GM23338 (cell line): ENCODE data around the gene MYO1G. TPM values are rescaled to one million over a fixed set of nuclear protein-coding genes. Genes with fewer than 3 reads are reported as not detected.

Experiments
- ATAC-seq: fragments of 200-7000 bp; cut with Tn5 transposase; 3 replicates; pipeline ENCODE4 v1.9.1; 2020
- DNase-seq: peaks from one replicate; pipeline ENCODE4 v3.0.0-alpha.2; 2015; ENCODE audit warnings: low spot score
- H2AFZ ChIP-seq: fragments of 200-600 bp; sonication (generic); 2 replicates; pipeline ENCODE4 v1.8.0; 2016; ENCODE audit warnings: antibody characterized with exemption, mild to moderate bottlenecking, moderate library complexity
- H3F3A ChIP-seq: fragments of 200-600 bp; sonication (generic); replicated peaks from 2 replicates; pipeline ENCODE4 v1.8.0; 2017; ENCODE audit warnings: antibody characterized with exemption, mixed run types, low read depth
- H3K27ac ChIP-seq: fragments of 200-600 bp; sonication (generic); 2 replicates; pipeline ENCODE4 v1.6.1; 2016; ENCODE audit warnings: low read depth
- H3K27me3 ChIP-seq: fragments of 200-600 bp; sonication (generic); 2 replicates; pipeline ENCODE4 v1.8.0; 2016; ENCODE audit warnings: mild to moderate bottlenecking, mixed run types, moderate library complexity; ENCODE audit not compliant: insufficient read depth
- H3K36me3 ChIP-seq: fragments of 200-600 bp; sonication (generic); 2 replicates; pipeline ENCODE4 v1.8.0; 2016; ENCODE audit warnings: mild to moderate bottlenecking; ENCODE audit not compliant: insufficient read depth
- H3K4me1 ChIP-seq: fragments of 200-600 bp; sonication (generic); 2 replicates; pipeline ENCODE4 v1.8.0; 2016; ENCODE audit warnings: mild to moderate bottlenecking, moderate library complexity; ENCODE audit not compliant: insufficient read depth
- H3K4me2 ChIP-seq: fragments of 200-600 bp; sonication (generic); 2 replicates; pipeline ENCODE4 v1.7.1; 2017; ENCODE audit warnings: mixed run types
- H3K4me3 ChIP-seq: fragments of 200-600 bp; sonication (generic); 2 replicates; pipeline ENCODE4 v1.6.1; 2016; ENCODE audit warnings: mixed run types
- H3K79me2 ChIP-seq: fragments of 200-600 bp; sonication (generic); replicated peaks from 2 replicates; pipeline ENCODE4 v1.8.0; 2017; ENCODE audit warnings: mild to moderate bottlenecking; ENCODE audit not compliant: insufficient read depth
- H3K9me2 ChIP-seq: fragments of 200-600 bp; sonication (generic); 2 replicates; pipeline ENCODE4 v1.8.0; 2017; ENCODE audit not compliant: insufficient read depth
- H4K20me1 ChIP-seq: fragments of 200-600 bp; sonication (generic); replicated peaks from 2 replicates; pipeline ENCODE4 v1.8.0; 2017; ENCODE audit warnings: mild to moderate bottlenecking; ENCODE audit not compliant: insufficient read depth
- H3K27ac Mint-ChIP-seq: 2 replicates; pipeline ENCODE4 v1.8.0; 2020; ENCODE audit warnings: inconsistent platforms, mild to moderate bottlenecking, moderate library complexity, mixed read lengths
- H3K27me3 Mint-ChIP-seq: 3 replicates; pipeline ENCODE4 v1.8.0; 2022; ENCODE audit warnings: low read depth, mild to moderate bottlenecking, moderate library complexity, mixed read lengths, inconsistent platforms; ENCODE audit not compliant: insufficient read depth, poor library complexity
- H3K36me3 Mint-ChIP-seq: 3 replicates; pipeline ENCODE4 v1.8.0; 2021; ENCODE audit warnings: low read depth, mild to moderate bottlenecking, inconsistent platforms, moderate library complexity, mixed read lengths
- H3K4me1 Mint-ChIP-seq: 3 replicates; pipeline ENCODE4 v1.8.0; 2020; ENCODE audit warnings: mild to moderate bottlenecking, inconsistent platforms, mixed read lengths
- H3K4me3 Mint-ChIP-seq: 3 replicates; pipeline ENCODE4 v1.8.0; 2021; ENCODE audit warnings: moderate library complexity, mild to moderate bottlenecking, inconsistent platforms, mixed read lengths
- H3K9me3 Mint-ChIP-seq: 3 replicates; pipeline ENCODE4 v1.8.0; 2020; ENCODE audit warnings: moderate library complexity, mild to moderate bottlenecking, inconsistent platforms, mixed read lengths
- CREB1 ChIP-seq: fragments of 250-450 bp; sonication (Bioruptor Pico); IDR thresholded peaks from 2 replicates; pipeline ENCODE4 v1.5.0; 2020; ENCODE audit warnings: low read depth, mild to moderate bottlenecking, moderate library complexity
- NANOG ChIP-seq: IDR thresholded peaks from 2 replicates; pipeline ENCODE4 v1.6.1; 2016; ENCODE audit warnings: antibody characterized with exemption, borderline replicate concordance
- STAT1 ChIP-seq: IDR thresholded peaks from one replicate; pipeline ENCODE4 v1.6.1; 2016; ENCODE audit warnings: antibody characterized with exemption; ENCODE audit not compliant: unreplicated experiment
- ZNF114 ChIP-seq: fragments of 250-450 bp; sonication (Bioruptor Pico); IDR thresholded peaks from 2 replicates; pipeline ENCODE4 v1.5.0; 2020; ENCODE audit warnings: mild to moderate bottlenecking, moderate library complexity
- polyA plus RNA-seq: library from polyadenylated mRNA; unstranded; fragments of >200 nt; fragmentation: Nextera tagmentation; extraction: Ambion mirVana; gene quantifications from 2 replicates; pipeline ENCODE4 v1.2.1, GENCODE V29; 2016
- total RNA-seq: library from RNA; depleted of rRNA; stranded (reverse); fragments of >200 nt; shearing (Covaris generic); gene quantifications from 2 replicates; pipeline ENCODE4 v1.2.3, GENCODE V29; 2014
- TF ChIP-seq, protein P1 (sequence below), 2 experiments: fragments of 200-600 bp in 1 of 2; sonication (generic) in 1 of 2; conservative IDR thresholded peaks; 2 replicates each; pipeline versions ENCODE4 v1.5.1 to v1.6.1; 2016 to 2017; ENCODE audit warnings: antibody characterized with exemption in 2 of 2, low read depth in 2 of 2, mild to moderate bottlenecking in 2 of 2, moderate library complexity in 1 of 2
- TF ChIP-seq, protein P2 (sequence below): IDR thresholded peaks from one replicate; pipeline ENCODE4 v1.6.1; 2018; ENCODE audit warnings: antibody characterized with exemption; ENCODE audit not compliant: unreplicated experiment
- TF ChIP-seq, protein P3 (sequence below): fragments of 250-450 bp; sonication (Bioruptor Pico); IDR thresholded peaks from 2 replicates; pipeline ENCODE4 v1.5.0; 2020; ENCODE audit warnings: mild to moderate bottlenecking, moderate library complexity

MYO1G gene
- total and polyA plus RNA-seq, 2 experiments from 2014 or later = 0.10 to 0.11 TPM

DNA sequence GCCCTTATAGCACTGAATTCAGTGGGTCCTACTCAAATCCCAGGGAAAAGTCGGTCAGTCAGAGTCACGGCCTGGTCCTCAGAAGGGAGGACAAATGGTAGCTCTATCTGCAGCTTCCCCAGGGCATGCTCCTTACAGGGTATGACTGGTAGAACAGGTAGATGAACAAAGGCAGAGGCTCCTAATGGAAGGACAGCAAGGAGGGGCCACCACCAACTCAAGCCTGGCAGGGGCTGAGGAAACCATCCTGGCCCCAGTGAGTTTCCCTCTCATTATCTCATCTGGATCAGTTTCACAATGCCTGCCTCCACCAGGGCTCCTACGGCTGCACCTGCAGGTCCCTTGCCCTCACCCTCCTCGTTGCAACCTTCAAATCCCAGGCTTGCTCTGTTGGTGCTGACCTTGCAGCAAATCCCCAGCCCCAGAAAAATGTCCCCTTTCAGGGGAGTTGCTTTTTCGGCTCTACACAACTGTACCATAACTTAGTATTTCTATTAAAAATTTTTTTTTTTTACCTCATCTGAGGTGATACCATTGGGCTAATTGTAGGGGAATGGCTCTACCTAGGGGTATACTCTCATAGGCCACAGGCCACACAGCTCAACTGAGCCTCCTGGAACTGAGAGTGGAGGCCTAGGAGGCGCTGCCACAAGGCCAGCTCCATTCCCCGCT is 2.4 kb upstream of the MYO1G start:
- Histone ChIP-seq H3K4me3 (no peak overlapping the region), H3K4me2 (no peak overlapping the region), H2AFZ (no peak overlapping the region), H3K4me1 (peaks cover 10% of the 10 kb centered on the region), H4K20me1 (peaks cover 21% of the 10 kb centered on the region), H3K36me3 (peaks cover 40% of the 10 kb centered on the region), H3K27me3 (no peaks in the 10 kb centered on the region), H3F3A (peaks cover 50% of the 10 kb centered on the region), H3K9me2 (no peaks in the 10 kb centered on the region), H3K27ac (no peak overlapping the region; the same call in 1 of the 2 replicates), H3K79me2 (peaks cover 23% of the 10 kb centered on the region)
- Mint-ChIP-seq H3K36me3 (peaks cover 60% of the 10 kb centered on the region), H3K4me1 (peaks cover 17% of the 10 kb centered on the region), H3K27me3 (peaks cover 24% of the 10 kb centered on the region), H3K9me3 (no peaks in the 10 kb centered on the region), H3K4me3 (no peak overlapping the region), H3K27ac (peak overlapping the region; percentile 40; the same call in 1 of the 2 replicates)
- ATAC-seq (peak; percentile 30), DNase-seq (peak; percentile 36)
- no peak for TF ChIP-seq ZNF114 (CRISPR knock-in tag)
- TF ChIP-seq, protein P1, sequence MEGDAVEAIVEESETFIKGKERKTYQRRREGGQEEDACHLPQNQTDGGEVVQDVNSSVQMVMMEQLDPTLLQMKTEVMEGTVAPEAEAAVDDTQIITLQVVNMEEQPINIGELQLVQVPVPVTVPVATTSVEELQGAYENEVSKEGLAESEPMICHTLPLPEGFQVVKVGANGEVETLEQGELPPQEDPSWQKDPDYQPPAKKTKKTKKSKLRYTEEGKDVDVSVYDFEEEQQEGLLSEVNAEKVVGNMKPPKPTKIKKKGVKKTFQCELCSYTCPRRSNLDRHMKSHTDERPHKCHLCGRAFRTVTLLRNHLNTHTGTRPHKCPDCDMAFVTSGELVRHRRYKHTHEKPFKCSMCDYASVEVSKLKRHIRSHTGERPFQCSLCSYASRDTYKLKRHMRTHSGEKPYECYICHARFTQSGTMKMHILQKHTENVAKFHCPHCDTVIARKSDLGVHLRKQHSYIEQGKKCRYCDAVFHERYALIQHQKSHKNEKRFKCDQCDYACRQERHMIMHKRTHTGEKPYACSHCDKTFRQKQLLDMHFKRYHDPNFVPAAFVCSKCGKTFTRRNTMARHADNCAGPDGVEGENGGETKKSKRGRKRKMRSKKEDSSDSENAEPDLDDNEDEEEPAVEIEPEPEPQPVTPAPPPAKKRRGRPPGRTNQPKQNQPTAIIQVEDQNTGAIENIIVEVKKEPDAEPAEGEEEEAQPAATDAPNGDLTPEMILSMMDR (conservative IDR thresholded peaks at IDR 0.05; ENCODE audit: low read depth in 2 of 2) = no peak; a peak in 1 of 4 replicates

DNA sequence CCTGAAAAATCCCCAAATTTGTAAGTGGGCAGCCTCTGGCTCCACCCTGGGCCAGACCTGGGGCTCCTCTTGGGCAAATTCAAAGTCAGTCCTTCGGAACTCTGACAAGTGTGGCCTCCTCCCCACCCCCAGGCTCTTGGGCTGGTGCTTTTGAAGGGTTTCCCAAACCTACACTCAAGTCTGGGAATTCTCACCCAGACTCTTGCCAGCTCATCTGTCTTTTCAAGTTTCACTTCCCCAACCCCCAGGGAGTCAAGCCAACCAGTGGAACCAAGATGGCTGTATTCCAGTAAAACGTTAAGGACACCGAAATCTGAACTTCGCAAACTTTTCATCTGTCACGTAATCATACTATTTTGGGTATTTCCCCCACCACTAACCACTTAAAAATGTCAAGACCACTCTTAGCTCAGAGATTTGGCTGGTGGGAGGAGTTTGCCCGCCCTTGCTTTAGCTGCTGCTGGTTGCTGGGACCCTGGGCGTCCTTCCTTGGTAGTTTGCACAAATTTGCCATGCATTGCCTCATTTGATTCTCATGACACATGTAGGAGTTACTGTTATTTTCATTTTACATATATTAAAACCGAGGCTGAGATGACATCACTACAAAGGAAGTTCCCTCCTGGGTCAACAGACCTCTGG is 1.7 kb upstream of the MYO1G start:
- Mint-ChIP-seq H3K4me3 (no peak overlapping the region), H3K9me3 (no peaks in the 10 kb centered on the region), H3K27ac (no peak overlapping the region), H3K36me3 (peaks cover 53% of the 10 kb centered on the region), H3K4me1 (peaks cover 13% of the 10 kb centered on the region), H3K27me3 (peaks cover 19% of the 10 kb centered on the region)
- ATAC-seq = no peak
- TF ChIP-seq, protein P2, sequence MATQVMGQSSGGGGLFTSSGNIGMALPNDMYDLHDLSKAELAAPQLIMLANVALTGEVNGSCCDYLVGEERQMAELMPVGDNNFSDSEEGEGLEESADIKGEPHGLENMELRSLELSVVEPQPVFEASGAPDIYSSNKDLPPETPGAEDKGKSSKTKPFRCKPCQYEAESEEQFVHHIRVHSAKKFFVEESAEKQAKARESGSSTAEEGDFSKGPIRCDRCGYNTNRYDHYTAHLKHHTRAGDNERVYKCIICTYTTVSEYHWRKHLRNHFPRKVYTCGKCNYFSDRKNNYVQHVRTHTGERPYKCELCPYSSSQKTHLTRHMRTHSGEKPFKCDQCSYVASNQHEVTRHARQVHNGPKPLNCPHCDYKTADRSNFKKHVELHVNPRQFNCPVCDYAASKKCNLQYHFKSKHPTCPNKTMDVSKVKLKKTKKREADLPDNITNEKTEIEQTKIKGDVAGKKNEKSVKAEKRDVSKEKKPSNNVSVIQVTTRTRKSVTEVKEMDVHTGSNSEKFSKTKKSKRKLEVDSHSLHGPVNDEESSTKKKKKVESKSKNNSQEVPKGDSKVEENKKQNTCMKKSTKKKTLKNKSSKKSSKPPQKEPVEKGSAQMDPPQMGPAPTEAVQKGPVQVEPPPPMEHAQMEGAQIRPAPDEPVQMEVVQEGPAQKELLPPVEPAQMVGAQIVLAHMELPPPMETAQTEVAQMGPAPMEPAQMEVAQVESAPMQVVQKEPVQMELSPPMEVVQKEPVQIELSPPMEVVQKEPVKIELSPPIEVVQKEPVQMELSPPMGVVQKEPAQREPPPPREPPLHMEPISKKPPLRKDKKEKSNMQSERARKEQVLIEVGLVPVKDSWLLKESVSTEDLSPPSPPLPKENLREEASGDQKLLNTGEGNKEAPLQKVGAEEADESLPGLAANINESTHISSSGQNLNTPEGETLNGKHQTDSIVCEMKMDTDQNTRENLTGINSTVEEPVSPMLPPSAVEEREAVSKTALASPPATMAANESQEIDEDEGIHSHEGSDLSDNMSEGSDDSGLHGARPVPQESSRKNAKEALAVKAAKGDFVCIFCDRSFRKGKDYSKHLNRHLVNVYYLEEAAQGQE = no peak
- TF ChIP-seq NANOG = no peak
- TF ChIP-seq CREB1 = no peak
- no peak for TF ChIP-seq ZNF114 (CRISPR knock-in tag)
- no peak for TF ChIP-seq STAT1
- TF ChIP-seq, protein P3, sequence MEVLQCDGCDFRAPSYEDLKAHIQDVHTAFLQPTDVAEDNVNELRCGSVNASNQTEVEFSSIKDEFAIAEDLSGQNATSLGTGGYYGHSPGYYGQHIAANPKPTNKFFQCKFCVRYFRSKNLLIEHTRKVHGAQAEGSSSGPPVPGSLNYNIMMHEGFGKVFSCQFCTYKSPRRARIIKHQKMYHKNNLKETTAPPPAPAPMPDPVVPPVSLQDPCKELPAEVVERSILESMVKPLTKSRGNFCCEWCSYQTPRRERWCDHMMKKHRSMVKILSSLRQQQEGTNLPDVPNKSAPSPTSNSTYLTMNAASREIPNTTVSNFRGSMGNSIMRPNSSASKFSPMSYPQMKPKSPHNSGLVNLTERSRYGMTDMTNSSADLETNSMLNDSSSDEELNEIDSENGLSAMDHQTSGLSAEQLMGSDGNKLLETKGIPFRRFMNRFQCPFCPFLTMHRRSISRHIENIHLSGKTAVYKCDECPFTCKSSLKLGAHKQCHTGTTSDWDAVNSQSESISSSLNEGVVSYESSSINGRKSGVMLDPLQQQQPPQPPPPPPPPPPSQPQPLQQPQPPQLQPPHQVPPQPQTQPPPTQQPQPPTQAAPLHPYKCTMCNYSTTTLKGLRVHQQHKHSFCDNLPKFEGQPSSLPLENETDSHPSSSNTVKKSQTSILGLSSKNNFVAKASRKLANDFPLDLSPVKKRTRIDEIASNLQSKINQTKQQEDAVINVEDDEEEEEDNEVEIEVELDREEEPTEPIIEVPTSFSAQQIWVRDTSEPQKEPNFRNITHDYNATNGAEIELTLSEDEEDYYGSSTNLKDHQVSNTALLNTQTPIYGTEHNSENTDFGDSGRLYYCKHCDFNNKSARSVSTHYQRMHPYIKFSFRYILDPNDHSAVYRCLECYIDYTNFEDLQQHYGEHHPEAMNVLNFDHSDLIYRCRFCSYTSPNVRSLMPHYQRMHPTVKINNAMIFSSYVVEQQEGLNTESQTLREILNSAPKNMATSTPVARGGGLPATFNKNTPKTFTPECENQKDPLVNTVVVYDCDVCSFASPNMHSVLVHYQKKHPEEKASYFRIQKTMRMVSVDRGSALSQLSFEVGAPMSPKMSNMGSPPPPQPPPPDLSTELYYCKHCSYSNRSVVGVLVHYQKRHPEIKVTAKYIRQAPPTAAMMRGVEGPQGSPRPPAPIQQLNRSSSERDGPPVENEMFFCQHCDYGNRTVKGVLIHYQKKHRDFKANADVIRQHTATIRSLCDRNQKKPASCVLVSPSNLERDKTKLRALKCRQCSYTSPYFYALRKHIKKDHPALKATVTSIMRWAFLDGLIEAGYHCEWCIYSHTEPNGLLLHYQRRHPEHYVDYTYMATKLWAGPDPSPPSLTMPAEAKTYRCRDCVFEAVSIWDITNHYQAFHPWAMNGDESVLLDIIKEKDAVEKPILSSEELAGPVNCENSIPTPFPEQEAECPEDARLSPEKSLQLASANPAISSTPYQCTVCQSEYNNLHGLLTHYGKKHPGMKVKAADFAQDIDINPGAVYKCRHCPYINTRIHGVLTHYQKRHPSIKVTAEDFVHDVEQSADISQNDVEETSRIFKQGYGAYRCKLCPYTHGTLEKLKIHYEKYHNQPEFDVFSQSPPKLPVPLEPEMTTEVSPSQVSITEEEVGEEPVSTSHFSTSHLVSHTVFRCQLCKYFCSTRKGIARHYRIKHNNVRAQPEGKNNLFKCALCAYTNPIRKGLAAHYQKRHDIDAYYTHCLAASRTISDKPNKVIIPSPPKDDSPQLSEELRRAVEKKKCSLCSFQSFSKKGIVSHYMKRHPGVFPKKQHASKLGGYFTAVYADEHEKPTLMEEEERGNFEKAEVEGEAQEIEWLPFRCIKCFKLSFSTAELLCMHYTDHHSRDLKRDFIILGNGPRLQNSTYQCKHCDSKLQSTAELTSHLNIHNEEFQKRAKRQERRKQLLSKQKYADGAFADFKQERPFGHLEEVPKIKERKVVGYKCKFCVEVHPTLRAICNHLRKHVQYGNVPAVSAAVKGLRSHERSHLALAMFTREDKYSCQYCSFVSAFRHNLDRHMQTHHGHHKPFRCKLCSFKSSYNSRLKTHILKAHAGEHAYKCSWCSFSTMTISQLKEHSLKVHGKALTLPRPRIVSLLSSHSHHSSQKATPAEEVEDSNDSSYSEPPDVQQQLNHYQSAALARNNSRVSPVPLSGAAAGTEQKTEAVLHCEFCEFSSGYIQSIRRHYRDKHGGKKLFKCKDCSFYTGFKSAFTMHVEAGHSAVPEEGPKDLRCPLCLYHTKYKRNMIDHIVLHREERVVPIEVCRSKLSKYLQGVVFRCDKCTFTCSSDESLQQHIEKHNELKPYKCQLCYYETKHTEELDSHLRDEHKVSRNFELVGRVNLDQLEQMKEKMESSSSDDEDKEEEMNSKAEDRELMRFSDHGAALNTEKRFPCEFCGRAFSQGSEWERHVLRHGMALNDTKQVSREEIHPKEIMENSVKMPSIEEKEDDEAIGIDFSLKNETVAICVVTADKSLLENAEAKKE (CRISPR knock-in tag) = no peak
- Histone ChIP-seq H3K27ac (no peak overlapping the region), H3K27me3 (no peaks in the 10 kb centered on the region), H3K4me1 (peaks cover 7% of the 10 kb centered on the region), H3F3A (peaks cover 44% of the 10 kb centered on the region), H2AFZ (no peak overlapping the region), H3K4me3 (no peak overlapping the region), H4K20me1 (peaks cover 21% of the 10 kb centered on the region), H3K79me2 (peaks cover 16% of the 10 kb centered on the region), H3K4me2 (no peak overlapping the region), H3K9me2 (no peaks in the 10 kb centered on the region), H3K36me3 (peaks cover 37% of the 10 kb centered on the region)
- no peak for DNase-seq
